ENCODE measurements around the gene CLMN.
"Not testable (repeated sequence)": the region's sequence is repeated elsewhere in the genome, so short reads cannot be mapped to it uniquely, and the experiment has no call there.

The CLMN gene

DNA sequence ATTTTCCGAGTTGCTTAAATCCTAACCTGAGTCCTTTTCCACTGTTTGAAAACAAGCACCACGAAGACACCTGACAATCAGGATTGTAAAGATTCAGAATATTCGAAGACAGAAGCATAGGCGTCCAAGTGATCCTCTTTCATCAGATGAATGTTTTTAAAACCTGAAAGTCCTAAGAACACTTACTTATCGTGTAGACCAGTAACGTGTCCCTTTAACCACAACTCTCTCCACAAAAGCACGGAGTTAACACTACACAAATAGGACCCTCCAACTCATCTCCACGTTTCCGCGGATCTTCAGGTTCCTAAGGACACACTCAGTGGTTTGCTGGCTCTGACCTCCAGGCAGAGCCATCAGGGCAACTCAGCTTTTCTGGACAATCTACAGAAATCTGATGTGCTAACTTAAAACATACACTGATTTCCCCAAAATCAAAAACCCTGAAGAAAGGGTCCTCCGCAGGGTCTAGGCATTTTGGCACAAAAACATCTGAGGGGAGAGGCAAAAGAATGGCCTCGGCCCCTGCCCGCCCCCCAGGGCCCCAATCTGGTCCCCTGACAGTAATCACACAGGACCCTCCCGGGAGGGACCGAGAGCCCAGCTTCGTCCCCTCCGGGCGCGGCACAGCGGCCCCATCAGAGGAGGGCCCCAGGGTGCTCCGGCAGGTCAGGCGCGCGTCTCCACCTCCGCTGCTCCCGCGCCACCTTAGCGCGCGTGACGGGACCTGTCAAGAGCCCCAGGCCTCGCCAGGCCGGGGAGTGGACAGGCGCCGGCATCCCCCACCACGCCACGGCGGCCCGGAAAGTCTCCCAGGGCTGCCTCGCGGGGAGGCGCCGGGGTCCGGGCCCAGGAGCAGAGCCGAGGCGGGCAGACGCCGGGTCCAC is 163.3 kb downstream of the CLMN start:
- no peak for DNase-seq

DNA sequence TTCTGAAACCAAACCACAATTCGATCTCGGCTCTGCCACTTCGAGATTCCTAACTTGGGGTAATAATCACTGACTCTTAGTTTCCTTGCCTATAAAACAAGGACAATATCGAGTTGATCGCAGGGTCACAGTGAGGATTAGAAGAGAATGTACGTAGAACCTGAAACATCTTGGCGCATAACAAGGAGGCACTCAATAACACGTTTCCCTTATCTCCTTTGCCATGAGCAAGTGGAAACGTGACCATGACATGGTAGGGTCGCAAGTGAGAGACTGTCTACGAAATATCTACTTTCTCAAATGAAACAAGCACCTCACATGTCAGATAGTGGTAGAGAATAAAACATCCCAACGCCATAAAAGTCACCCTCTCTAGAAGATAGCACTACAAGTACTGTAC is 164.7 kb downstream of the CLMN start:
- DNase-seq: no peak

DNA sequence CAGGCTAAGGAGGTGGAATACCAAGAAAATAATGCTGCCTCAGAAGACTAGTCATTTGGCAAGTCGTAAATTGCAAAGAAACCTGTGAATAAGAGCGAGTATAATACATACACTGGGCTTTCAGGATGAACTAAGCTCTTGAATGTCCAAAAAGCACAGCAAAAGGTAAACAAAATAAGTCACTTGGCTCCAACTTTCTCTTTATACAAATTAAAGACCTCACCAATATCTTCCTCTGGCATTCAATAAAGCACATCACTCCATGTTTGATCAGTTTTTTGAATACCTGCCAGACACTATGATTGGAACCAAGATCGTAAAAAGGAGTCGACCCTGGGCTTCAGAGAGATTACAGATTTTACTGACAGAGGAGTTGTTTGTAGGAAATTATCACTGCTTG is 165.8 kb downstream of the CLMN start:
- no peak for DNase-seq

DNA sequence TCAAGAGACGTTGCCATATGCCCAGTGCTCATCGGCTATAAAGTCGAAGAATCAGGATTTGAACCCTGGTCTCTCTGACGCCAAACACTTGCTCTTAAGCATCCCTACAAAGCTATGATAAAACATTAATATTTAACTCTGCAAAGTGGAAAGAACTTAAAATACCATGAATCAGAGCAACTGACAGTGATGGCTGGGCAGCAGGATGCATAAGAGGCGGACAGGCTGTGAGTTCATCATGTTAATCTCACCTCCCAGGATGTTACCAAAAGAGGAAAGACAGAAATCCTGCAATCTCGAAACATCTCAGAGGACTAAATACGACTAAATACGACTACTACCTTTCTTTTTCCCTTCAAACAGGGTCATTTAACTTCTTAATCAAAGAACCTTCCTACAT is 168.1 kb downstream of the CLMN start:
- DNase-seq: no peak

DNA sequence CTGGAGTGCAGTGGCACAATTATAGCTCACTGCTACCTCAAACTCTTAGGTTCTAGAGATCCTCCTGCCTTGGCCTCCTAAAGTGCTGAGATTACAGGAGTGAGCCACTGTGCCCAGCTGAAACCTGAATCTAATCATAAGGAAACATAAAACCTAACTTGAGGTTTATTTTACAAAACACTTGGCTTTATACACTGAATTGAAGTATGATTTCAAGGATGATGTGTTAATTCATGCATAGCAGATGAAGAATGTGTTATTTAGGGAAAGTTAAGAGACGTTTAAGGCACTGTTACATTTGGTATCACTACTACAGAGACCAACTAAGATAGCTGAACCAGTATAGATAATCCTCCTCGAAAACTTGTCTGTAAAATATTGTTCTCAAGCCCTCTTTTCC is 168.8 kb downstream of the CLMN start:
- no peak for DNase-seq

DNA sequence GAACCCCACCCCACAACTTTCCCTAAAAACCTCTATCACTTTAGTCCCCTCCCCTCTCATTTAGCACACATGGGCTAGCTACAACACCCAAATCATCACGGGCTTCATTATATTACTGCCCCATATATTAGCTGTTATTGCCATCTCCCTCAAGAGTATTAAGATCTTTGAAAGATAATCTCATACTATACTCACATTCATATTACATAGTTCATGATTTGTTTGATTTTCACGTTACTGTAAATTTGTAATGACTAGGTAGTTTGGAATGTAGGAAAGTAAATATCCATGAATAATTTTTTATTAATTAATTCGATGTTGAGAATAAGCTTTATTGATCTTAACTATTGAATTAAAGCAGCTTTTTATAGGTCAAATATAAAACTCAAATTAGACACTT is 170.3 kb downstream of the CLMN start:
- DNase-seq: no peak

DNA sequence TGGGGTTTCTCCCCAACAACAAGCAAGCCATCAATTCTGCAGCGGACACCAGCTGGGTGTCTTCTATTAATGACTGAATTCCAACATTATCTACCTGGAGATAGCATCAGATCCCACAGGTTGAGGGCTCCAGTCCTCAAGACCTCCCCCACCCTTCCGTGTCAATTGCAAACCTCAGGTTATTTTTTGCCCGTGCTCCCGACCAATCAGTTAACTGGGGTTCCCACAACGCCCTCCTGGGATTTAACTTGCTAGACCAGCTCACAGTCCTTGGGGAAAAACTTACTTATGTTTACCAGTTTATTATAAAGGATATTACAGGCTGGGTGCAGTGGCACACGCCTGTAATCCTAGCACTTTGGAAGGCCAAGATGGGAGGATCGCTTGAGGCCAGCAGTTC is 172.1 kb downstream of the CLMN start:
- DNase-seq: no peak

DNA sequence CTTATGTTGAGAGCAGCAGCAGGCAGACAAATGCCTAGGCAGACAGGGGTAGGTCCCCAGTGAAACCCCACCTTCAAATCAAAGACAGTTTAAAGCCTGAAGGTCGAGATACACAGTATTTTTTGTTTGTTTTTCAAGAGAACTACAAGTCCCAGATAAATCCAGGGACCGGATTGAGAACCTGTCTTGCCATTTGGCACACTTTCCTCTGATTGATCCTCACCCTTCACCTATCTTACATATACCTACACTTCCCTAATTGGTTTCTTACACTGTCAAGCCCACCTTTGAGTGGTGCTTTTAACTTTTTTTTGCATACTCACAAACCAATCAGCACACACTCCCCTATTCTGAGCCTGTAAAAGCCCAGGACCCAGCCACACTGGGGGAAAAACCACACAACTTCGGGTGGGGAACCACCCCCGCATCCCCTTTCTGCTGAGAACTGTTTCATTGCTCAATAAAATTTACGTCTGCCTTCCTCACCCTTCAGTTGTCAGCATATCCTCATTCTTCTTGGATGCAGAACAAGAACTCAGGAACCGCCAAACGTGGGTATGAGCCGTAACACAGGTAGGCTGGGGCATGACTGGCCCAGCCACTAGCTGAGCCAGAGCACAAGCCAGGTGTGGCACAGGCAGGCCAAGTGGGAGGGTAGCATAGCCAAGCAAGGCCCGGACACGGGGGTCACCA is 173.5 kb downstream of the CLMN start:
- DNase-seq: no peak

DNA sequence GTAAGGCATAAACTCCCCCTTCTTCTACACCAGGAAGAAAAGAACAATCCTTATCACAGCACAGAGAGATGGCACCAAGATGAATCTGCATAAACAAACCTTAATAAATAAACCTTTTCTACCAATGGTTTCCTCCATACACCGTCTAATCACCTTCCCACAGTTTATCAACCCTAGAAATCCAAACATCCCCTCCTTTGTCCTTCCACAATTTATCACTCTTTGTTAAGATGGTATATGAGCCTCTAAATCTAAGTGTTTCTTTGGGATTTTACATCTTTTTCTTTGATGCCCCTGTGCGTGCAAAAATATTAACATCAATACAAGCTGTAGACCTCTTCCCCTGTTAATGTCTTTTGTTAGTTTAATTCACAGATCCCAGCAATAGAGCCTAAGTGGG is 174.9 kb downstream of the CLMN start:
- DNase-seq: no peak

DNA sequence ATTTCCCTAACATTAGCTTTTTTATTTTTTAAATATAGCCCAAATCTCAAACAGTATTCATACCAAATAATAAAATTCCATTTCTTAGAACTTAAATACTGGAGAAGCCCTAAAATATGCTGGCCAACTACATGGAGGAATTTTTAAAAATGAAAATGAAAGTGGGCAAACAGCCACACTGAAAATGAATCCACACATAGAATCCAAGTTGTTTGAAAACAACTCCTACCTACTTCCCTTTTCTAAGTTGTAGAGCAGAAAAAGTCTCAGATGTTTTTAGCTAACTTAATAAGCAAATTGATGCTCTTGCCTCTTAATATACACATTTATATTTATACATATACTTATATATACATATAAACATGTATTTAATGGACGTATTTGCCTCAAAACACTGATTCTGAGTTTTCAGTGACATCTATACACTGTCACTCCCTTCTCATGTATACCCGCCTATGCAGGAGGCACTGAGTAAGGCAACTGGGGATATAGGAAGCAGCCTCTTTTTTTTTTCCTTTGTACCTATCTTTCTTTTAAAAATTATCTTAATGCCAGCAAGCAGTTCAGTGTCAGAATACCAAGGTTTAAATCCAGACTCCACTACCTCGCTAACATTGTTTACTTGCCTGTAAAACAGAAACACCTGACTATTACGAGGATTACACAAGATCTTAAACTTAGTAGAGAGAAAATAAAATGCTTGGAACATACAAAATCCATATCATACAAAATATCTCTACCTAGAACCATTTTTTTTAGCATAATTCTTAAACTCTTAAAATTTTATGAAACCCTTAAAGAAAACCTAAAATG is 175.7 kb downstream of the CLMN start:
- no peak for DNase-seq

DNA sequence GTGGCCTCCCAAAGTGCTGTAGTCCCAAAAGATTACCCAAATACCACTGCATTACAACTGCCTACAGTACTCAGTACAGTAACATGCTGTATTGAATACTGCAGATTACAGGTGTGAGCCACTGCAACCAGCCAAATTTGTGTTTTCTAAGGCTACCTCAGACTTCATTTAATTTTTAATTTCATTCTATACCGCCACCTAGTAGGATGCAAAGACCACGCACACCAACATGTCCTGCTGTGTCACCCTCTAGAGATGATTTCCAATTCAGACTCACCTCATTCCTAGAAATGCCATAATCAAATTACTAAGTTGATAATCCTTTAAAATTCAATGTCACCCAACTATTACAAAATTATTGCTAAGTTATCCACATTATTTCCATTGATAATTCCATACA is 177.5 kb downstream of the CLMN start:
- no peak for DNase-seq

DNA sequence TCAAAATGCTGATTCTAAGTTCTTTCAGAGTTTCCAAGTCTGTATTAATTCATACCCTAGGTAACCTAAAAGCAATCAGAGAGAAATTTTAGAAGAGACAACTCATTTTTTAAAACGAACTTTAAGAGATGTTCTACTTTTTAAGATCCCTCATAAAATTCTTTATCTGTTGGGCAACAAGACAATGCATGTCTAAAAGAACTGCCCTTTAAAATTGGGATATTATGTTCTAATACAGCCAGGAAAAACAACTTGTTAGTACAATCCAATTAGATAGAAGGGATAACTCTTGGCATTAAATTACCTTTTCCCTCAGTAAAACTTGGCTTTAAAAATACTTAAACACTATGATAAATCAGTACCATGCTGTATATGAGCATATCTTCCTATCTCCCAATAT is 178.0 kb downstream of the CLMN start:
- DNase-seq: no peak

DNA sequence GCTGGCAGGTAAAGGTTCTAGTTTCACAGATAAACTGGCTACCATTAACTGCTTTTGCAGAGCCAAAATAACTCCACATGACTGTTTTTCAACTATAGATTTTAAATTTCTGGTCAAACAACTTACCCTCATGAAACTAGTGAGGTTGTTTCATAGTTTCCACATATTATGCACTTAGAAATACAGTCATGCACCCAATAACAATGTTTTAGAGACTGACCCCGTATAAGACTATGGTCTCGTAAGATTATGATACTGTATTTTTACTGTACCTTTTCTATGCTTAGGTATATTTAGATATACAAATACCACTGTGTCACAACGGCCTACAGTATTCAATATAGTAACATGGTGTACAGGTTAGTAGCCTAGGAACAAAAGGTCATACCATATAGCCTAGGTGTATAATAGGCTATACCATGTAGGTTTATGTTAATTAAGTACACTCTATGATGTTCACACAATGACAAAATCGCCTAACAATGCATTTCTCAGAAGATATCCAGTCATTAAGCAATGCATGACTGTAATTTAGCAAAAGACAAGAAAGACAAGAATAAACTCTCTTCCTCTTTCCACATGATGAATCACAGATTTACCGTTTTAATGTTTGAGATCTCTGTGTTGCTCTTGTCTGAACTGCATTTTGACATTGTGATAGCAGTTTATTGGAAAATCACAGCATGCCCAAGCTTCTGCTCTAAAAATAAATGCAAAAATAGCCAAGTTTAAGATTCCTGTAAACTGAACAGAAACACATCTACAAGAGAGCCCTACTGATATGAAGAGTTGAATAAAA is 179.4 kb downstream of the CLMN start:
- no peak for DNase-seq

DNA sequence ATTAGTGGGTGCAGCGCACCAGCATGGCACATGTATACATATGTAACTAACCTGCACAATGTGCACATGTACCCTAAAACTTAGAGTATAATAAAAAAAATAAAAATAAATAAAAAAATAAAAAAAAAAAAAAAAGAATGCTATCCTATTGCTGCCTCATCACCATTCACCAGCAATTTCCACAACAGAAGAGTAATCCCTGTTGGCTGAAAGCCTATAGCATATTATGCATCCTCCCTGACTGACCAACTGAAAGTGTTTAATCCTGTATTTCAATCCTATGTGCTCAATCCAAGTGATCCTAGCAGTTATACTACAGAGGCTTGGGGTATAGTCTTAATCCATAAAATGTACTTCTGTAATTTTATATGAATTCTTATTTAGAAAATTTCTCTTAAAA is 180.8 kb downstream of the CLMN start:
- no peak for DNase-seq

DNA sequence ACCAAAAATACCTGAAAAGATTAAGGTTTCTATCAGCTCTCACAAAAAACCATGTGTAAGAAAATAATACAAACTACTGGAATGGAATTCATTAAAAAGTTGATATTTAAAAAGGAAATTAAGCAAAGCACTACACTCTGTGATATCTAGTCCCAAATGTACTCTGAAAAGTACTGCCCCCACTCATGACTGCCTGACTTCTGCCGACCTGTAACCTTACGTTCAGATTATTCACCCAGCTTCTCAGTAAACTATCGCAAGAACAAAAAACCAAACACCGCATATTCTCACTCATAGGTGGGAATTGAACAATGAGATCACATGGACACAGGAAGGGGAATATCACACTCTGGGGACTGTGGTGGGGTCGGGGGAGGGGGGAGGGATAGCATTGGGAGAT is 181.3 kb downstream of the CLMN start:
- not testable (repeated sequence) for DNase-seq

DNA sequence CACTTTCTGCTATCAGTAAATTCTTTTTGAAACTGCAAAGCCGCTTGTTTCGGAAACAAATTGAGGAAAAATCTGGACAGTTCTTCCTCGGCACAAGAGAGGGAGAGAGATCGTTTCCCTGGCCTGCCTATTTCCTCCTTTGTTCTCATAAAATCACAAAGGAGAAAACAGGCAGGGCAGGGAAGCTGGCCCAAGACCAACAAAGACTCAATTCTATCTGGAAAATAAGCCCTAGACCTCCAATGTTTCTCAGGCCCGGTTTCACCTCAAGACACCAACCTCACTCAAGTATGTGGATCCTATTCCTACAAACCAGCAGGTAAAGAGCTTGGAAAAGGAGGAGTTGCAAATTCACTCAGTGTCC is 181.9 kb downstream of the CLMN start:
- DNase-seq: no peak

DNA sequence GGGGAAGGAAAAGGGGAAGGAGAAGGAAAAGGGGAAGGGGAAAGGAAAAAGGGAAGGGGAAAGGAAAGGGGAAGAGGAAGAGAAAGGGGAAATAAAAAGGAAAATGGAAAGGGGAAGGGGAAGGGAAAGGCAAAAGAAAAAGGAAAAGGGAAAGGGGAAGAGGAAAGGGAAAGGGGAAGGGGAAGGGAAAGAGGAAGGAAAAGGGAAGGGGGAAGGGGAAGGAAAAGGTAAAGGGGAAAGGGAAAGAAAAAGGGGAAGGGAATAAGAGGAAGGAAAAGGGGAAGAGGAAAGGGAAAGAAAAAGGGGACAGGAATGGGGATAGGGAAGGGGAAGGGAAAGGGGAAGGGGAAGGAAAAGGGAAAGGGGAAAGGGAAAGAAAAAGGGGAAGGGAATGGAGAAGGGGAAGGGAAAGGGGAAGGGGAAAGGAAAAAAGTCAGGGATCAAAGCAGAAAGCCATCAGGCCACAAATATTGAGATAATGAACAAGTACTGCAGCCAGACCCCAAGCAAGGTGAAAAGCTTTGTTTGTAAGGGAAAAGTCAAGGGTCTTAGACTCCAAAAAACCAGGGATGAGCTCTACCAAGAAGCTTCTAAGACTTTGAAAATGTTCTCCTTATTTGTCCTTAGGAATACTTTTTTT is 182.4 kb downstream of the CLMN start:
- DNase-seq: no peak

DNA sequence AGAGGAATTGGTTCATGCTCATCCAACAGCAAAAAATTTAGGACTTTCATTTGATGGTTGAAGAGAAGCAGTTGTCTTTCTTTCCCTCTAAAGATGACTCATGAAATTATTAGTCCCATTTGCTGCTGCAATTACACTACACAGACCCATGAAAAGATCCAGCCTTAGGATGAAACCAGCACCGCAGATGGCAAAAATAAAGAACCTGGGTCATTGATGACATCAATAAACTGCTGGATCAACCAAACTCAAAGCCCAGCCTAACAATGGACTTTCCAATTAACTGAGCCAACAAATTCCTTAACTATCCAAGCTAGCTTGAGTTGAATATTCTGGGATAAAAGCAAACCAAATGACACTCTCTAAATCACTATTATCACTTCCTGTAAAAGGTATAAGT is 183.1 kb downstream of the CLMN start:
- no peak for DNase-seq

DNA sequence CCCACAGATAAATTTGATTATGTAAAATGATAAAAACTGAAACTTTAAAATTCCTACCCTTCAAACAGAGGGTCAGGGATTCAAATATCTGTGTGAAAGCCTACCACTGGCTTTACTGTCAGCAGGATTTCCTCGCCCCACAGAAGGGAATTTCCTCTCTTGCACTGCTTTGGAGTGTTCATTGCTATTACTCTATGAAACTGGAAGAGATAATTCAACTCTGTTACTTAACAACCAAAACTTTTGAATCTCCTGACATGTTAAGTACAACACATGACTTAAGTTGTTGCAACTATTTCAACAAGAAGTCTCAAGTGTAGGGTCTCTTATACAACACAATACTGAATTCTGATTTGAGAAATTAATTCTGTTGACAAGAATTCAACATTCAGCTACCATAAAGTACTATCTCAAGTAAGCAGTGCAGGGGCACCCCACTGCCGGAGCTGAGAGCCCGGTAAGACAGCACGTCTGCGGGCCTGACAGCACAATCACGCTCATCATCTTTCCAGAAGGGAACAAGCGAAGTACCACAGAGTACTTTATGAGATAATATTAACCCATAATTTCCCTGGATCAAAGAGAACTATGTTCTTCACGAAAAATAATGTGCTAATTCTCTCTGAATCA is 185.3 kb downstream of the CLMN start:
- no peak for DNase-seq

DNA sequence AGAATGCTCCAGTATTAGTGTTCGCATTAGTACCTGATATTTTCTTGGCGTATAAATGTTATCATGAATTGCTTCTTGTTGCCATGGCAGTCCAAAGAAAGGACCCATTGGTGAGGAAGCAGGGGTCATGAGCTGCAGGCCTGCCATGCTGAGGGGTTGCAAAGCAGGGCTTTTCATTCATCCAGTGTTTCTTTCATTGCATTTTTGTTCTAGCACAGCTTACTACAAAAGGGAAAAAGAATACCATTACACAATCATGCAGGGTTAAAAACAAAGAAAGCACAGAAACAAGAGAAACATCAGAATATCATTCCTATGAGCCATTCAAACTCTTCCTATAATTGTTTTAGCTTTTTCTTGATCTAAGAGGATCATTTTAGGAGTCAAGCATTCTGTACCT is 186.4 kb downstream of the CLMN start:
- DNase-seq: no peak

DNA sequence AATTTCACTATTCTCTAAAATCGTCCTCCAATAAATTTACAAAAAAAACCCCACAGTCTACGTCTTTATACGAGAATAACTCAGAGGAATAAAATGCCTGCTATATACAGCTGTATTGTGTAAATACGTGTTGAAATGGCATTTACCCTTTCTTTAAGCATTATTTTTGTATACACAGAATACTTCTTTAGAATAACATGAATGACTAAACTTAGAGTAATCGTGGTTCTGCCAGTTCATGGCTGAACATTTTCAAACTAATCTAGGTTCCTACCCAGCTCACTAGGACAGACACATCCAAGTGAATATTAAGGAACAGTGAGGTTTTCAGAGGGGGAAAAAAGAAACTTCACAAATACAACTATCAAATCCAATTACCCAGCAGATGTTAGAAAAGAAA is 186.9 kb downstream of the CLMN start:
- no peak for DNase-seq
